K562 (cell line): ENCODE data around the gene SMAD5. TPM values are rescaled to one million over a fixed set of nuclear protein-coding genes. Genes with fewer than 3 reads are reported as not detected.

Experiments used
- ARID2 ChIP-seq: fragments of 450-650 bp; IDR thresholded peaks from 2 replicates; pipeline ENCODE4 v1.6.1; 2017; ENCODE audit warnings: antibody characterized with exemption, mild to moderate bottlenecking
- CHD2 ChIP-seq: IDR thresholded peaks from 2 replicates; pipeline ENCODE4 v1.6.1; 2011; ENCODE audit warnings: low read depth, low read length
- CXXC5 ChIP-seq: fragments of 250-450 bp; sonication (Bioruptor Pico); IDR thresholded peaks from 2 replicates; pipeline ENCODE4 v1.8.0; 2022; ENCODE audit warnings: inconsistent platforms, mild to moderate bottlenecking, moderate library complexity
- EP400 ChIP-seq: fragments of 450-650 bp; IDR thresholded peaks from 2 replicates; pipeline ENCODE4 v1.6.1; 2017; ENCODE audit warnings: antibody characterized with exemption, mild to moderate bottlenecking, moderate library complexity
- MLX ChIP-seq, 2 experiments: fragments of 450-650 bp in 1 of 2; sonication (generic) in 1 of 2; formaldehyde crosslinking; conservative IDR thresholded peaks; 2 replicates each; pipeline versions ENCODE4 v1.4.0 to v1.8.1; 2020 to 2022; ENCODE audit warnings: mild to moderate bottlenecking in 1 of 2, missing genetic modification reagents in 1 of 2
- MYNN ChIP-seq, 2 experiments: sonication (generic); formaldehyde crosslinking in 1 of 2; IDR thresholded peaks; 2 replicates each; pipeline versions ENCODE4 v1.5.0 to v1.6.1; 2016 to 2020; ENCODE audit warnings: antibody characterized with exemption in 1 of 2, missing genetic modification reagents in 1 of 2
- NFRKB ChIP-seq: fragments of 450-650 bp; IDR thresholded peaks from 2 replicates; pipeline ENCODE4 v1.6.1; 2016; ENCODE audit warnings: low read depth
- RAD51 ChIP-seq: fragments of 450-650 bp; IDR thresholded peaks from 2 replicates; pipeline ENCODE4 v1.7.1; 2016; ENCODE audit warnings: low read depth, mild to moderate bottlenecking, borderline replicate concordance
- RBM15 ChIP-seq: fragments of 200-400 bp; formaldehyde crosslinking; IDR thresholded peaks from 2 replicates; pipeline ENCODE4 v1.6.1; 2018; ENCODE audit warnings: mild to moderate bottlenecking, low read length, moderate library complexity; ENCODE audit not compliant: insufficient read depth
- THAP12 ChIP-seq: fragments of 250-450 bp; sonication (Bioruptor Pico); IDR thresholded peaks from 2 replicates; pipeline ENCODE4 v1.9.0; 2021; ENCODE audit warnings: mild to moderate bottlenecking, inconsistent platforms
- ZNF3 ChIP-seq: fragments of 250-450 bp; sonication (Bioruptor Pico); IDR thresholded peaks from 2 replicates; pipeline ENCODE4 v1.5.0; 2021; ENCODE audit warnings: mild to moderate bottlenecking, moderate library complexity
- ZSCAN32 ChIP-seq: fragments of 450-650 bp; formaldehyde crosslinking; IDR thresholded peaks from 2 replicates; pipeline ENCODE4 v1.4.0; 2020; ENCODE audit warnings: mild to moderate bottlenecking, moderate library complexity
- polyA plus RNA-seq, 8 experiments: library from polyadenylated mRNA; depleted of rRNA in 4 of 8; stranded (reverse) in 5 of 8; unstranded in 3 of 8; fragments of >200 nt; fragmentation: Nextera tagmentation in 2 of 8; fragmentation: Illumina TruSeq in 1 of 8; extraction: Ambion mirVana in 2 of 8; extraction: Trizol in 1 of 8; gene quantifications; 2 replicates each; pipeline versions ENCODE4 v1.2.1 to v1.2.3, GENCODE V29; 2011 to 2014; ENCODE audit warnings: inconsistent platforms in 1 of 8, missing spikeins in 1 of 8
- total RNA-seq, 7 experiments: library from RNA; depleted of rRNA in 6 of 7; stranded (reverse); fragments of >200 nt in 6 of 7; fragmentation: Illumina TruSeq in 2 of 7; extraction: Trizol in 2 of 7; gene quantifications; 2 replicates each; pipeline versions ENCODE4 v1.2.1 to v1.2.3, GENCODE V29; 2011 to 2021; ENCODE audit warnings: low replicate concordance in 1 of 7

Gene SMAD5
- total and polyA plus RNA-seq, 9 of the 15 experiments (the other 6 are each of a cell fraction or from before 2014, with no cell fraction given), result 12.4 to 53.9 (median 20.3) TPM

DNA sequence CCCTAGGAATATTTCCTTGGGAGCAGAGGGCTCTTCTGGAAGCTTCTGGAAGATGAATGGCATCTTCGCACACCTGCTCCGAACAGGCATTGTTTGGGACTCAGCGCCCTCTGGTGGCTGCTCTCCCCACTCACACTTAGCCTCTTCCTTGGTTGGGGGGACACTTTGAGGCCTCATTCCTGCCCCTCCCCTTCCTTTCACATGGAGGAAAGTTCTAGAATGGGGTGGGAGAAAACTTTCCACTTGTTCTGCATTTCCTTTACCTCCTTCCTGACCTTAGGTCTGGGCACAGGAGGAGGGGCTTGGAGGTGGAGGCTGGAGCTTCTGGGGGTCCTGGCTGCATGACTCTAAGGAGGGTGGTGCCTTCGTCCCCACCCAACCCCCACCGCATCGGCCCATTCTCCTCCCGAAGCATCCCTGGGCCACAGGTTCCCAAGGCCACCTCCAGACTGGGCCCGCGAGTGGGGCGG, 79.6 kb downstream of the SMAD5 start (continued):
- TF ChIP-seq THAP12 (CRISPR knock-in tag) (no peak), MLX (CRISPR knock-in tag; conservative IDR thresholded peaks at IDR 0.05) (no peak), MYNN (IDR thresholded peaks at IDR 0.05) (no peak), MYNN (CRISPR knock-in tag; IDR thresholded peaks at IDR 0.05) (no peak), CXXC5 (CRISPR knock-in tag) (no peak), CHD2 (no peak), ARID2 (peak; percentile 65; the same call in 1 of the 2 replicates), RAD51 (no peak), ZSCAN32 (no peak), EP400 (no peak), RBM15 (no peak), NFRKB (no peak), ZNF3 (no peak)
- TF ChIP-seq, all 486 proteins: peak for 10
